ENCODE data around the gene ZGPAT. TPM values are rescaled to one million over a fixed set of nuclear protein-coding genes. Genes with fewer than 3 reads are reported as not detected.
A peak's percentile ranks its signal among the peaks of the same experiment; 100 is the strongest.

Gene ZGPAT
- total RNA-seq, 1 donor from 2014 or later, result 28.0 TPM

GRCh38 chr20:63699466-63700198 is 8.2 kb upstream of the ZGPAT start:
- H3K36me3 Mint-ChIP-seq (ENCODE audit: unreplicated experiment), result peaks cover under 1% of the 10 kb centered on the region
- H3K4me3 Mint-ChIP-seq (ENCODE audit: unreplicated experiment), result no peak overlapping the region
- DNase-seq (ENCODE audit: extremely low spot score, unreplicated experiment), result no peak
- TF ChIP-seq CTCF (IDR thresholded peaks at IDR 0.05), result no peak
- H3K27me3 Mint-ChIP-seq (ENCODE audit: unreplicated experiment), result no peaks in the 10 kb centered on the region
- H3K9me3 Mint-ChIP-seq (ENCODE audit: unreplicated experiment), result no peaks in the 10 kb centered on the region
- H3K27ac Mint-ChIP-seq (ENCODE audit: unreplicated experiment), result peak overlapping the region; percentile 82
- H3K4me1 Mint-ChIP-seq (ENCODE audit: unreplicated experiment), result peaks cover 28% of the 10 kb centered on the region

GRCh38 chr20:63700199-63701050 is 7.4 kb upstream of the ZGPAT start:
- Mint-ChIP-seq H3K4me1 (ENCODE audit: unreplicated experiment) (peaks cover 28% of the 10 kb centered on the region), H3K36me3 (ENCODE audit: unreplicated experiment) (peaks cover 5% of the 10 kb centered on the region), H3K4me3 (ENCODE audit: unreplicated experiment) (no peak overlapping the region), H3K27me3 (ENCODE audit: unreplicated experiment) (no peaks in the 10 kb centered on the region), H3K27ac (ENCODE audit: unreplicated experiment) (peak overlapping the region; percentile 82), H3K9me3 (ENCODE audit: unreplicated experiment) (no peaks in the 10 kb centered on the region)
- DNase-seq (ENCODE audit: extremely low spot score, unreplicated experiment), result no peak
- no peak for TF ChIP-seq CTCF (IDR thresholded peaks at IDR 0.05)

- peaks cover 5% of the 10 kb centered on the region for H3K36me3 Mint-ChIP-seq (ENCODE audit: unreplicated experiment)
- no peak for TF ChIP-seq CTCF (IDR thresholded peaks at IDR 0.05)
Observed at GRCh38 chr20:63701051-63701328, 6.8 kb upstream of the ZGPAT start.

GRCh38 chr20:63701329-63702035 is 6.4 kb upstream of the ZGPAT start:
- no peak overlapping the region for H3K4me3 Mint-ChIP-seq (ENCODE audit: unreplicated experiment)
- H3K4me1 Mint-ChIP-seq (ENCODE audit: unreplicated experiment), result peaks cover 31% of the 10 kb centered on the region
- H3K36me3 Mint-ChIP-seq (ENCODE audit: unreplicated experiment), result peaks cover 5% of the 10 kb centered on the region
- no peak for TF ChIP-seq CTCF (IDR thresholded peaks at IDR 0.05)
- H3K9me3 Mint-ChIP-seq (ENCODE audit: unreplicated experiment), result no peaks in the 10 kb centered on the region
- peak overlapping the region; percentile 44 for H3K27ac Mint-ChIP-seq (ENCODE audit: unreplicated experiment)
- no peak for DNase-seq (ENCODE audit: extremely low spot score, unreplicated experiment)
- H3K27me3 Mint-ChIP-seq (ENCODE audit: unreplicated experiment), result no peaks in the 10 kb centered on the region

More at GRCh38 chr20:63701051-63701328, 6.8 kb upstream of the ZGPAT start:
- H3K4me3 Mint-ChIP-seq (ENCODE audit: unreplicated experiment), result no peak overlapping the region
- peaks cover 28% of the 10 kb centered on the region for H3K4me1 Mint-ChIP-seq (ENCODE audit: unreplicated experiment)
- no peaks in the 10 kb centered on the region for H3K27me3 Mint-ChIP-seq (ENCODE audit: unreplicated experiment)
- DNase-seq (ENCODE audit: extremely low spot score, unreplicated experiment), result no peak
- H3K9me3 Mint-ChIP-seq (ENCODE audit: unreplicated experiment), result no peaks in the 10 kb centered on the region
- H3K27ac Mint-ChIP-seq (ENCODE audit: unreplicated experiment), result peak overlapping the region; percentile 44

All from osteocyte (in vitro differentiated cells).